HCT116 (cell line): ENCODE data around the gene KLF11. TPM values are rescaled to one million over a fixed set of nuclear protein-coding genes. Genes with fewer than 3 reads are reported as not detected.

Experiments
- ATAC-seq: fragments of 200-7000 bp; cut with Tn5 transposase; 2 replicates; pipeline ENCODE4 v1.9.1; 2020; ENCODE audit warnings: mild to moderate bottlenecking, moderate library complexity
- BruUV-seq: library from RNA; stranded (reverse); fragments of 400-500 nt; replicated peaks from 2 replicates; lab custom pipeline; 2021; lab: Mats Ljungman, UMichigan
- CTCF ChIA-PET: fragments of 300-600 bp; sonication (Branson Sonifier 250); formaldehyde crosslinking; loops from one replicate; lab custom pipeline; 2021; ENCODE audit warnings: antibody characterized with exemption; lab: Charles Lee
- POLR2A ChIA-PET: fragments of 300-600, 350-600 bp; sonication (Branson Sonifier 250); formaldehyde crosslinking; loops from one replicate; lab custom pipeline; 2021; ENCODE audit warnings: antibody characterized with exemption; lab: Charles Lee
- RAD21 ChIA-PET, 2 experiments: fragments of 300-600 bp; sonication (Branson Sonifier 250); formaldehyde crosslinking; loops; one replicate each; lab custom pipeline; 2023; ENCODE audit warnings: low total read pairs in 2 of 2; ENCODE audit not compliant: uncharacterized antibody in 2 of 2, unreplicated experiment in 2 of 2, low non-redundant PET in 1 of 2; lab: Charles Lee
- DNase-seq: peaks from one replicate; pipeline ENCODE4 v3.0.0-alpha.2; 2010; ENCODE audit warnings: low read depth, low spot score
- H2AFZ ChIP-seq: fragments of 200-600 bp; shearing (Covaris generic), sonication (generic); 2 replicates; pipeline ENCODE4 v1.6.1; 2017; ENCODE audit warnings: low read depth, mixed run types, mixed read lengths, antibody characterized with exemption, low read length; ENCODE audit not compliant: poor library complexity, severe bottlenecking
- H3K27ac ChIP-seq: 2 replicates; pipeline ENCODE4 v1.5.1; 2012; ENCODE audit warnings: low read depth, low read length
- H3K27me3 ChIP-seq: fragments of 200-600 bp; sonication (generic); 2 replicates; pipeline ENCODE4 v1.6.1; 2016; ENCODE audit warnings: mixed run types, low read length, mixed read lengths; ENCODE audit not compliant: insufficient read depth
- H3K36me3 ChIP-seq, 2 experiments: fragments of 200-500 bp in 1 of 2; fragments of 200-600 bp in 1 of 2; sonication (Bioruptor generic) in 1 of 2; sonication (generic) in 1 of 2; 2 replicates each; pipeline versions ENCODE4 v1.5.1 to v1.6.1; 2014 to 2016; ENCODE audit warnings: low read length in 2 of 2, inconsistent platforms in 1 of 2, mixed read lengths in 1 of 2, mixed run types in 1 of 2; ENCODE audit not compliant: insufficient read depth in 2 of 2, control insufficient read depth in 1 of 2
- H3K4me1 ChIP-seq, 2 experiments: fragments of 200-600 bp in 1 of 2; sonication (generic) in 1 of 2; 2 replicates each; pipeline versions ENCODE4 v1.5.1 to v1.6.1; 2012 to 2017; ENCODE audit warnings: low read length in 2 of 2, inconsistent platforms in 1 of 2, mild to moderate bottlenecking in 1 of 2, mixed read lengths in 1 of 2, mixed run types in 1 of 2, moderate library complexity in 1 of 2; ENCODE audit not compliant: insufficient read depth in 2 of 2, control insufficient read depth in 1 of 2
- H3K4me2 ChIP-seq: fragments of 200-600 bp; sonication (generic); 2 replicates; pipeline ENCODE4 v1.6.1; 2017; ENCODE audit warnings: mixed run types, low read length, mixed read lengths
- H3K4me3 ChIP-seq, 2 experiments: fragments of 200-600 bp in 1 of 2; sonication (generic) in 1 of 2; replicated peaks in 1 of 2; 2 replicates each; pipeline ENCODE4 v1.5.1; 2011 to 2016; ENCODE audit warnings: low read length in 2 of 2, control low read depth in 1 of 2, low read depth in 1 of 2, mild to moderate bottlenecking in 1 of 2, mixed read lengths in 1 of 2, mixed run types in 1 of 2
- H3K79me2 ChIP-seq: fragments of 200-600 bp; sonication (generic); 2 replicates; pipeline ENCODE4 v1.6.1; 2017; ENCODE audit warnings: mild to moderate bottlenecking, mixed run types, low read length, moderate library complexity, mixed read lengths; ENCODE audit not compliant: insufficient read depth
- H3K9ac ChIP-seq: fragments of 200-600 bp; sonication (generic); 2 replicates; pipeline ENCODE4 v1.6.1; 2016; ENCODE audit warnings: low read length, mixed read lengths
- H3K9me2 ChIP-seq: fragments of 200-600 bp; sonication (generic), shearing (Covaris generic); 2 replicates; pipeline ENCODE4 v1.6.1; 2017; ENCODE audit warnings: mixed run types, mild to moderate bottlenecking, moderate library complexity; ENCODE audit not compliant: insufficient read depth
- H3K9me3 ChIP-seq, 2 experiments: fragments of 200-500 bp in 1 of 2; fragments of 200-600 bp in 1 of 2; sonication (Bioruptor generic) in 1 of 2; sonication (generic) in 1 of 2; 2 replicates each; pipeline ENCODE4 v1.6.1; 2014 to 2017; ENCODE audit warnings: low read length in 2 of 2, mixed read lengths in 2 of 2, inconsistent platforms in 1 of 2, low read depth in 1 of 2, mild to moderate bottlenecking in 1 of 2, mixed run types in 1 of 2, moderate library complexity in 1 of 2; ENCODE audit not compliant: control insufficient read depth in 1 of 2, insufficient read depth in 1 of 2
- H4K20me1 ChIP-seq: fragments of 200-600 bp; sonication (generic), shearing (Covaris generic); 2 replicates; pipeline ENCODE4 v1.6.1; 2017; ENCODE audit warnings: mixed run types, mild to moderate bottlenecking, moderate library complexity; ENCODE audit not compliant: insufficient read depth
- ATF3 ChIP-seq: IDR thresholded peaks from 2 replicates; pipeline ENCODE4 v1.6.1; 2012
- CBX3 ChIP-seq: IDR thresholded peaks from 2 replicates; pipeline ENCODE4 v1.6.1; 2012; ENCODE audit warnings: low read depth
- CEBPB ChIP-seq: IDR thresholded peaks from 2 replicates; pipeline ENCODE4 v1.6.1; 2012; ENCODE audit warnings: low read depth
- JUND ChIP-seq: IDR thresholded peaks from 2 replicates; pipeline ENCODE4 v1.6.1; 2012
- REST ChIP-seq: IDR thresholded peaks from 2 replicates; pipeline ENCODE4 v1.6.1; 2012; ENCODE audit warnings: low read depth
- SP1 ChIP-seq: IDR thresholded peaks from 2 replicates; pipeline ENCODE4 v1.6.1; 2012; ENCODE audit warnings: low read depth
- TCF7L2 ChIP-seq: IDR thresholded peaks from 2 replicates; pipeline ENCODE4 v1.7.0; 2011; ENCODE audit warnings: borderline replicate concordance, inconsistent platforms; ENCODE audit not compliant: insufficient read depth, insufficient read length; ENCODE audit errors: extremely low read depth
- YY1 ChIP-seq: IDR thresholded peaks from 2 replicates; pipeline ENCODE4 v1.6.1; 2011; ENCODE audit warnings: low read length, low read depth, moderate library complexity, mild to moderate bottlenecking; ENCODE audit not compliant: insufficient replicate concordance; ENCODE audit errors: extremely low read depth
- ZNF274 ChIP-seq: fragments of 200-500 bp; sonication (Bioruptor generic); IDR thresholded peaks from 2 replicates; pipeline ENCODE4 v1.6.1; 2014; ENCODE audit warnings: mild to moderate bottlenecking, low read depth, low read length, inconsistent platforms
- intact Hi-C: fragments of 100-400 bp; cut with micrococcal nuclease; formaldehyde crosslinking; loops from 2 replicates; pipeline ENCODE4 v1.10.0; 2022
- total RNA-seq: library from RNA; stranded (reverse); gene quantifications from one replicate; pipeline ENCODE4 v1.2.1, GENCODE V29; 2021; ENCODE audit not compliant: unreplicated experiment

Gene KLF11
- total RNA-seq, 1 experiment from 2014 or later, result 9.0 TPM

GRCh38 chr2:10096641-10097040, 53.3 kb downstream of the KLF11 start:
- DNase-seq (no peak), ATAC-seq (no peak)
- H3K27me3 ChIP-seq, result no peaks in the 10 kb centered on the region
- intact Hi-C loops, result loop anchor here (1.0 kb wide), 1 partner anchor 24 kb away; no protein-coding TSS in a partner anchor
- POLR2A ChIA-PET, result interaction anchor here (0.9 to 2.2 kb wide), 2 partner anchors 24 to 352 kb away, joined by 3 to 8 read pairs; partner anchors contain the start of gene ODC1
- H2AFZ ChIP-seq, result no peak overlapping the region
- H3K4me2 ChIP-seq, result peak overlapping the region; percentile 29
- TF ChIP-seq REST (no peak), TCF7L2 (no peak), ATF3 (no peak), ZNF274 (no peak), JUND (no peak), CBX3 (no peak), CEBPB (no peak), YY1 (no peak), SP1 (no peak)
- no peak overlapping the region for H3K27ac ChIP-seq
- H3K4me3 ChIP-seq, result no peak overlapping the region
- H3K9me3 ChIP-seq, result no peaks in the 10 kb centered on the region
- H3K36me3 ChIP-seq, result no peaks in the 10 kb centered on the region
- H3K9me2 ChIP-seq, result no peaks in the 10 kb centered on the region
- peaks cover 3 to 19% of the 10 kb centered on the region in 2 experiments; a peak in 3 of 4 replicates for H3K4me1 ChIP-seq
- RAD21 ChIA-PET, result interaction anchor here (0.7 to 1.9 kb wide), 7 partner anchors 17 to 39 kb away, joined by 3 to 22 read pairs (median 3); partner anchors contain the start of gene CYS1 (in 1 of the 2)
- no peak overlapping the region for H3K9ac ChIP-seq
- no peaks in the 10 kb centered on the region for H3K79me2 ChIP-seq
- no TSS peak for BruUV-seq
- H4K20me1 ChIP-seq, result no peaks in the 10 kb centered on the region
- CTCF ChIA-PET, result interaction anchor here (0.7 to 5.1 kb wide), 20 partner anchors 8 to 339 kb away, joined by 3 to 91 read pairs (median 5); partner anchors contain the start of gene CYS1
